ENCODE measurements around the gene SART1. TPM values are rescaled to one million over a fixed set of nuclear protein-coding genes. Genes with fewer than 3 reads are reported as not detected.

The SART1 gene
- total RNA-seq, 1 experiment from 2014 or later = 74.6 TPM

- DNase-seq = no peak
- no peak for TF ChIP-seq CTCF (conservative IDR thresholded peaks at IDR 0.05)
- no peak for TF ChIP-seq EZH2 (IDR thresholded peaks at IDR 0.05; ENCODE audit: low read depth)
- intact Hi-C loops (cut with micrococcal nuclease; ENCODE audit: unreplicated experiment) = no loop called here
- no TSS peak for BruUV-seq (replicated peaks)
- H3K27me3 ChIP-seq (ENCODE audit: insufficient read depth, low read depth) = 0 out of 2 replicates have a peak, but pooled peaks cover under 1% of the 10 kb centered on the region
- no peaks in the 10 kb centered on the region for H3K36me3 ChIP-seq (ENCODE audit: low read depth)
- no peaks in the 10 kb centered on the region for H3F3A ChIP-seq (ENCODE audit: insufficient read depth, low read depth)
- no peak overlapping the region for H3K27ac ChIP-seq
- H4K20me1 ChIP-seq (ENCODE audit: insufficient read depth) = no peaks in the 10 kb centered on the region
- no peaks in the 10 kb centered on the region for H3K79me2 ChIP-seq (ENCODE audit: low read depth)
- ChIA-PET CTCF (no interaction called here), POLR2A (ENCODE audit: unreplicated experiment) (interaction anchor here (0.7 kb wide), 1 partner anchor 305 kb away, joined by 3 read pairs; the partner anchor contains the start of gene SIPA1)
- no peak overlapping the region for H3K4me3 ChIP-seq
- H3K4me2 ChIP-seq = no peak overlapping the region
- H3K4me1 ChIP-seq (replicated peaks; ENCODE audit: insufficient read depth) = no peaks in the 10 kb centered on the region
- no peak overlapping the region for H2AFZ ChIP-seq
- H3K9me2 ChIP-seq (ENCODE audit: insufficient read depth) = no peaks in the 10 kb centered on the region
- H3K9me3 ChIP-seq (ENCODE audit: insufficient read depth, low read depth) = no peaks in the 10 kb centered on the region
Measured at GRCh38 chr11:65942531-65942930, 19.0 kb upstream of the SART1 start.

- H3K27ac ChIP-seq = no peak overlapping the region
- H2AFZ ChIP-seq = no peak overlapping the region
- H3F3A ChIP-seq (ENCODE audit: insufficient read depth, low read depth) = no peaks in the 10 kb centered on the region
- intact Hi-C loops (cut with micrococcal nuclease; ENCODE audit: unreplicated experiment) = no loop called here
- DNase-seq = no peak
- BruUV-seq (replicated peaks) = no TSS peak
- ChIA-PET CTCF (no interaction called here), POLR2A (ENCODE audit: unreplicated experiment) (no interaction called here)
- H3K27me3 ChIP-seq (ENCODE audit: insufficient read depth, low read depth) = 0 out of 2 replicates have a peak, but pooled peaks cover 6% of the 10 kb centered on the region
- H3K79me2 ChIP-seq (ENCODE audit: low read depth) = no peaks in the 10 kb centered on the region
- H3K4me2 ChIP-seq = no peak overlapping the region
- no peaks in the 10 kb centered on the region for H3K4me1 ChIP-seq (replicated peaks; ENCODE audit: insufficient read depth)
- TF ChIP-seq EZH2 (IDR thresholded peaks at IDR 0.05; ENCODE audit: low read depth) (no peak), CTCF (conservative IDR thresholded peaks at IDR 0.05) (no peak)
- no peaks in the 10 kb centered on the region for H3K9me3 ChIP-seq (ENCODE audit: insufficient read depth, low read depth)
- H3K36me3 ChIP-seq (ENCODE audit: low read depth) = no peaks in the 10 kb centered on the region
- no peaks in the 10 kb centered on the region for H4K20me1 ChIP-seq (ENCODE audit: insufficient read depth)
- no peak overlapping the region for H3K4me3 ChIP-seq
- H3K9me2 ChIP-seq (ENCODE audit: insufficient read depth) = no peaks in the 10 kb centered on the region
Measured at GRCh38 chr11:65944191-65944590, 17.3 kb upstream of the SART1 start.

GRCh38 chr11:65944767-65945166, 16.8 kb upstream of the SART1 start:
- no peak for DNase-seq
- no peaks in the 10 kb centered on the region for H4K20me1 ChIP-seq (ENCODE audit: insufficient read depth)
- H3K9me3 ChIP-seq (ENCODE audit: insufficient read depth, low read depth) = no peaks in the 10 kb centered on the region
- TF ChIP-seq EZH2 (IDR thresholded peaks at IDR 0.05; ENCODE audit: low read depth) (no peak), CTCF (conservative IDR thresholded peaks at IDR 0.05) (no peak)
- H3K4me2 ChIP-seq = no peak overlapping the region
- no TSS peak for BruUV-seq (replicated peaks)
- no peaks in the 10 kb centered on the region for H3K79me2 ChIP-seq (ENCODE audit: low read depth)
- H3K27me3 ChIP-seq (ENCODE audit: insufficient read depth, low read depth) = 0 out of 2 replicates have a peak, but pooled peaks cover 6% of the 10 kb centered on the region
- H3K27ac ChIP-seq = no peak overlapping the region
- no peaks in the 10 kb centered on the region for H3K4me1 ChIP-seq (replicated peaks; ENCODE audit: insufficient read depth)
- H2AFZ ChIP-seq = no peak overlapping the region
- intact Hi-C loops (cut with micrococcal nuclease; ENCODE audit: unreplicated experiment) = no loop called here
- ChIA-PET CTCF (no interaction called here), POLR2A (ENCODE audit: unreplicated experiment) (no interaction called here)
- no peaks in the 10 kb centered on the region for H3K9me2 ChIP-seq (ENCODE audit: insufficient read depth)
- no peaks in the 10 kb centered on the region for H3F3A ChIP-seq (ENCODE audit: insufficient read depth, low read depth)
- H3K4me3 ChIP-seq = no peak overlapping the region
- no peaks in the 10 kb centered on the region for H3K36me3 ChIP-seq (ENCODE audit: low read depth)

Measured in PC-9 (cell line).